Measurements from ENCODE around the gene MT1H. TPM values are rescaled to one million over a fixed set of nuclear protein-coding genes. Genes with fewer than 3 reads are reported as not detected.
"Not testable (repeated sequence)": the region's sequence is repeated elsewhere in the genome, so short reads cannot be mapped to it uniquely, and the experiment has no call there.

The MT1H gene
- polyA plus RNA-seq, result 391 TPM
- long read RNA-seq, donor 1, transcript MT1H-201 (3 exons, 397 nt), result major isoform, 284 of 300 reads
- long read RNA-seq, donor 1, transcript MT1H-202 (2 exons, 697 nt), result minor isoform, 8 of 300 reads
- long read RNA-seq, donor 1, partial matches to known transcripts, result 0 of 300 reads
- long read RNA-seq, donor 1, other reads (novel, unspliced or antisense), result 8 of 300 reads
- long read RNA-seq, donor 2, transcript MT1H-201 (3 exons, 397 nt), result major isoform, 370 of 384 reads
- long read RNA-seq, donor 2, transcript MT1H-202 (2 exons, 697 nt), result minor isoform, 8 of 384 reads
- long read RNA-seq, donor 2, partial matches to known transcripts, result 0 of 384 reads
- long read RNA-seq, donor 2, other reads (novel, unspliced or antisense), result 6 of 384 reads
- long read RNA-seq, donor 3, result 0 reads
- long read RNA-seq, donor 4, transcript MT1H-201 (3 exons, 397 nt), result major isoform, 63 of 63 reads
- long read RNA-seq, donor 4, partial matches to known transcripts, result 0 of 63 reads
- long read RNA-seq, donor 4, other reads (novel, unspliced or antisense), result 0 of 63 reads
- long read RNA-seq, donor 5, transcript MT1H-201 (3 exons, 397 nt), result major isoform, 279 of 303 reads
- long read RNA-seq, donor 5, transcript MT1H-202 (2 exons, 697 nt), result minor isoform, 5 of 303 reads
- long read RNA-seq, donor 5, partial matches to known transcripts, result 0 of 303 reads
- long read RNA-seq, donor 5, other reads (novel, unspliced or antisense), result 19 of 303 reads
- long read RNA-seq, donor 6, transcript MT1H-201 (3 exons, 397 nt), result major isoform, 32 of 40 reads
- long read RNA-seq, donor 6, partial matches to known transcripts, result 0 of 40 reads
- long read RNA-seq, donor 6, other reads (novel, unspliced or antisense), result 5 of 40 reads
- long read RNA-seq, donor 7, transcript MT1H-201 (3 exons, 397 nt), result major isoform, 274 of 1,402 reads
- long read RNA-seq, donor 7, partial matches to known transcripts, result 461 of 1,402 reads
- long read RNA-seq, donor 7, other reads (novel, unspliced or antisense), result 664 of 1,402 reads
- long read RNA-seq, donor 8, transcript MT1H-202 (2 exons, 697 nt), result minor isoform, 16 of 787 reads
- long read RNA-seq, donor 8, transcript MT1H-201 (3 exons, 397 nt), result major isoform, 771 of 787 reads
- long read RNA-seq, donor 8, partial matches to known transcripts, result 0 of 787 reads
- long read RNA-seq, donor 8, other reads (novel, unspliced or antisense), result 0 of 787 reads
- long read RNA-seq, donor 9, transcript MT1H-201 (3 exons, 397 nt), result major isoform, 164 of 169 reads
- long read RNA-seq, donor 9, transcript MT1H-202 (2 exons, 697 nt), result minor isoform, 5 of 169 reads
- long read RNA-seq, donor 9, partial matches to known transcripts, result 0 of 169 reads
- long read RNA-seq, donor 9, other reads (novel, unspliced or antisense), result 0 of 169 reads
- long read RNA-seq, donor 10, transcript MT1H-201 (3 exons, 397 nt), result major isoform, 73 of 281 reads
- long read RNA-seq, donor 10, partial matches to known transcripts, result 141 of 281 reads
- long read RNA-seq, donor 10, other reads (novel, unspliced or antisense), result 67 of 281 reads
- long read RNA-seq, donor 11, transcript MT1H-201 (3 exons, 397 nt), result major isoform, 230 of 238 reads
- long read RNA-seq, donor 11, partial matches to known transcripts, result 0 of 238 reads
- long read RNA-seq, donor 11, other reads (novel, unspliced or antisense), result 7 of 238 reads

DNA sequence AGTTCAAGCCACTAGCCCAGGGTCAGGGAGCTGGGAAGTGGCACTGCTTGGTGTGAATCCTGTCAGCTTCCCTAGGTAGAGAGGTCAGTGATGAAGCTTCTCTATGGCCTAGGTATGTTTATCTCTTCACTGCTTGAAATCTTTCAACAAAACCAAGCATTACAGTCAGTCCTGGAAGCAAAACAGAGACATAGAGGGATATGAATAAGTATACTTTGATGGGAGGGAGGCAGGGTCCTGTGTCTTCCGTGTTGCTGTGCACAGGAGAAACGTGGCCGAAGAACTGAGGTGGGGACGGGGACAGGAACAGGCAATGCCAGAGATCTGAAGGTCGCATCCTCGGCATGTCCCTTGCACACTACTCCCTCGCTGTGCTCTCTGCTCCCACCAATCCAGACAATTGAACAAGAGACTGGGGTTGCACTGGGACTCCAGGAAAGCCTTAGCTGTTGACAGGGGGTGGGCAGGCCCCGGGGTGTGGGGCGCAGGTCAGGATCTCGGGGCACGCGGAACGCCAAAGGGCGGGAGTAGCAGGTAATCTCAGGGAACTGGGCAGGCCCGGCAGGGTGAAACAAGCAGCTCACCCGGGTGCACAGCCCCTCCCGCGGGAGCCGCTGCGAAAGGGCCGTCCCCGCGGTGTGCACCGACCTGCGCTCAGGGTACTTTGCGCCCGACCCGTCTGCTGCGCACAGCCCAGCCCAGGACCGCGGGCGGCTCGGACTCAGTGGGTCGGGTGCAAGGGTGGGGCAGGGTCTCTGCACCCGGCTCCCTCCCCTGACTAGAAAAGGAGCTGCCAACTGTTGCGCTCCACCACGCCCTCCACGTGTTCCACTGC, at the start of gene MT1H:
Gene MT1H, plus strand, starts transcription at position 810 of the 835 bp plus-strand sequence. CDS start 71 bp downstream, outside the sequence.
- Histone ChIP-seq H3K27ac (ENCODE audit: low read length) (peak within 1 kb of the TSS; percentile 93), H3K36me3 (ENCODE audit: control insufficient read depth, insufficient read depth, low read length) (peaks cover 3% of the 10 kb centered on the region), H3K9me3 (ENCODE audit: control insufficient read depth, low read depth, low read length) (no peaks in the 10 kb centered on the region), H3K27me3 (ENCODE audit: control insufficient read depth, insufficient read depth, low read length) (peaks cover 50% of the 10 kb centered on the region), H3K4me3 (ENCODE audit: low read length) (peak within 1 kb of the TSS; percentile 50), H3K4me1 (ENCODE audit: control insufficient read depth, insufficient read depth, low read length) (peaks cover 14% of the 10 kb centered on the region)
- DNase-seq, result peak; percentile 88 to 90
- no CpG with 5 or more reads among the region's 38 CpGs for WGBS (ENCODE audit: insufficient coverage, low lambda C conversion rate)

DNA sequence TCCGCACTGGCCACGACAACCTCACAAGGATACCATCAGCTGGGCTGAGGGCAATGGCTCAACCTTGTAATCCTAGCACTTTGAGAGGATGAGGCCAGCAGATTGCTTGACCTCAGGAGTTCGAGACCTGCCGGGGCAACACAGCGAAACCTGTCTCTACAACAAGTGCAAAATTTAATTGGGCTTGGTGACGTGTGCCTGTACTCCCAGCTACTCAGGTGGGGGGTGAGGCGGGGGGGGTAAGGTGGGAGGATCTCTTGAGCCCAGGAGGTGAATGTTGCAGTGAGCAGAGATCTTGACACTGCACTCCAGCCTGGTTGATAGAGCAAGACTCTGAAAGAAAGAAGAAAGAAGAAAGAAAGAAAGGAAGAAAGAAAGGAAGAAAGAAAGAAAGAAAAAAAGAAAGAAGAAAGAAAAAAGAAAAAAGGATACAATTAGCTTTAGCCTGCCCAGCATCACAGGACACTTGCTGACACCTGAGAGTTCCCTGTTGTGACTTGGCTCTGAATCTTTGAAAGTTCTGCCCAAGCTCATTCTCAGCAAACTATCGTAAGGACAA, 49.2 kb upstream of the MT1H start:
- no peak for DNase-seq
- Histone ChIP-seq H3K27me3 (ENCODE audit: control insufficient read depth, insufficient read depth, low read length) (peaks cover 24% of the 10 kb centered on the region), H3K36me3 (ENCODE audit: control insufficient read depth, insufficient read depth, low read length) (no peaks in the 10 kb centered on the region), H3K4me1 (ENCODE audit: control insufficient read depth, insufficient read depth, low read length) (peaks cover 3% of the 10 kb centered on the region), H3K4me3 (ENCODE audit: low read length) (no peak overlapping the region), H3K27ac (ENCODE audit: low read length) (no peak overlapping the region), H3K9me3 (ENCODE audit: control insufficient read depth, low read depth, low read length) (no peaks in the 10 kb centered on the region)
- no CpG with 5 or more reads among the region's 8 CpGs for WGBS (ENCODE audit: insufficient coverage, low lambda C conversion rate)

DNA sequence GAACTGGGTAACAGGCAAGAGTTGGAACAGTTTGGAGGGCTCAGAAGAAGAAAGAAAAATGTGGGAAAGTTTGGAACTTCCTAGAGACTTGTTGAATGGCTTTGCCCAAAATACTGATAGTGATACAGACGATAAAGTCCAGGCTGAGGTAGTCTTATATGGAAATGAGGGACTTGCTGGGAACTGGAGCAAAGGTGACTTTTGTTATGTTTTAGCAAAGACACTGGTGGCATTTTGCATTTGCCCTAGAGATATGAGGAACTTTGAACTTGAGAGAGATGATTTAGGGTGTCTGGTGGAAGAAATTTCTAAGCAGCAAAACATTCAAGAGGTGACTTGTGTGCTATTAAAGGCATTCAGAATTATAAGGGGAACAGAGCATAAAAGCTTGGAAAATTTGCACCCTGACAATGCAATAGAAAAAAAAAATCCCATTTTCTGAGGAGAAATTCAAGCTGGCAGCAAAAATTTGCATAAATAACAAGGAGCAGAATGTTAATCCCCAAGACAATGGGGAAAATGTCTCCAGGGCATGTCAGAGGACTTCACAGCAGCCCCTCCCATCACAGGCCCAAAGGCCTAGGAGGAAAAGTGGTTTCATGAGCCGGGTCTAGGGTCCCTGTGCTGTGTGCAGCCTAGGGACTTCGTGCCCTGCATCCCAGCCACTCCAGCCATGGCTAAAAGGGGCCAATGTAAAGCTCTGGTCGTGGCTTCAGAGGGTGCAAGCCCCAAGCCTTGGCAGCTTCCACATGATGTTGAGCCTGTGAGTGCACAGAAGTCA, 47.8 kb upstream of the MT1H start:
- H3K4me1 ChIP-seq (ENCODE audit: control insufficient read depth, insufficient read depth, low read length); H3K27ac ChIP-seq (ENCODE audit: low read length); DNase-seq; H3K9me3 ChIP-seq (ENCODE audit: control insufficient read depth, low read depth, low read length); H3K36me3 ChIP-seq (ENCODE audit: control insufficient read depth, insufficient read depth, low read length); H3K4me3 ChIP-seq (ENCODE audit: low read length): not testable (repeated sequence)
- no CpG with 5 or more reads among the region's 4 CpGs for WGBS (ENCODE audit: insufficient coverage, low lambda C conversion rate)
- H3K27me3 ChIP-seq (ENCODE audit: control insufficient read depth, insufficient read depth, low read length), result peaks cover 32% of the 10 kb centered on the region

GRCh38 chr16:56623184-56623583, 46.4 kb upstream of the MT1H start:
- DNase-seq; H3K36me3 ChIP-seq (ENCODE audit: control insufficient read depth, insufficient read depth, low read length); H3K27ac ChIP-seq (ENCODE audit: low read length); H3K4me3 ChIP-seq (ENCODE audit: low read length); H3K9me3 ChIP-seq (ENCODE audit: control insufficient read depth, low read depth, low read length): not testable (repeated sequence)
- WGBS (ENCODE audit: insufficient coverage, low lambda C conversion rate), result no CpG with 5 or more reads among the region's 5 CpGs
- peaks cover 11% of the 10 kb centered on the region for H3K4me1 ChIP-seq (ENCODE audit: control insufficient read depth, insufficient read depth, low read length)
- H3K27me3 ChIP-seq (ENCODE audit: control insufficient read depth, insufficient read depth, low read length), result peaks cover 21% of the 10 kb centered on the region

- Histone ChIP-seq H3K4me1 (ENCODE audit: control insufficient read depth, insufficient read depth, low read length) (peaks cover 11% of the 10 kb centered on the region), H3K36me3 (ENCODE audit: control insufficient read depth, insufficient read depth, low read length) (no peaks in the 10 kb centered on the region), H3K27me3 (ENCODE audit: control insufficient read depth, insufficient read depth, low read length) (peaks cover 19% of the 10 kb centered on the region), H3K4me3 (ENCODE audit: low read length) (no peak overlapping the region), H3K27ac (ENCODE audit: low read length) (no peak overlapping the region), H3K9me3 (ENCODE audit: control insufficient read depth, low read depth, low read length) (no peaks in the 10 kb centered on the region)
- no peak for DNase-seq
- WGBS (ENCODE audit: insufficient coverage, low lambda C conversion rate), result no CpG with 5 or more reads among the region's 2 CpGs
These were observed 46.0 kb upstream of the MT1H start for GRCh38 chr16:56623637-56624036.

GRCh38 chr16:56625140-56625942, 44.3 kb upstream of the MT1H start, which contains the start of gene MT1E:
MT1E (plus strand) TSS chr16:56625781; CDS start chr16:56625852, 71 bp downstream.
- WGBS (ENCODE audit: insufficient coverage, low lambda C conversion rate), result no CpG with 5 or more reads among the region's 62 CpGs
- Histone ChIP-seq H3K36me3 (ENCODE audit: control insufficient read depth, insufficient read depth, low read length) (no peaks in the 10 kb centered on the region), H3K4me3 (ENCODE audit: low read length) (peak within 1 kb of the TSS; percentile 79), H3K27me3 (ENCODE audit: control insufficient read depth, insufficient read depth, low read length) (peaks cover 23% of the 10 kb centered on the region), H3K27ac (ENCODE audit: low read length) (peak within 1 kb of the TSS; percentile 86), H3K9me3 (ENCODE audit: control insufficient read depth, low read depth, low read length) (no peaks in the 10 kb centered on the region), H3K4me1 (ENCODE audit: control insufficient read depth, insufficient read depth, low read length) (peaks cover 11% of the 10 kb centered on the region)
- peak; percentile 84 to 88 for DNase-seq

GRCh38 chr16:56625943-56626654, 43.5 kb upstream of the MT1H start:
- WGBS (ENCODE audit: insufficient coverage, low lambda C conversion rate), result no CpG with 5 or more reads among the region's 16 CpGs
- Histone ChIP-seq H3K9me3 (ENCODE audit: control insufficient read depth, low read depth, low read length) (no peaks in the 10 kb centered on the region), H3K27me3 (ENCODE audit: control insufficient read depth, insufficient read depth, low read length) (peaks cover 26% of the 10 kb centered on the region), H3K4me1 (ENCODE audit: control insufficient read depth, insufficient read depth, low read length) (peaks cover 10% of the 10 kb centered on the region), H3K4me3 (ENCODE audit: low read length) (peak overlapping the region; percentile 79), H3K36me3 (ENCODE audit: control insufficient read depth, insufficient read depth, low read length) (no peaks in the 10 kb centered on the region), H3K27ac (ENCODE audit: low read length) (peak overlapping the region; percentile 86)
- DNase-seq, result no peak
